Measurements from ENCODE around the gene LRIG3.
"Not testable (repeated sequence)": the region's sequence is repeated elsewhere in the genome, so short reads cannot be mapped to it uniquely, and the experiment has no call there.

Gene LRIG3

DNA sequence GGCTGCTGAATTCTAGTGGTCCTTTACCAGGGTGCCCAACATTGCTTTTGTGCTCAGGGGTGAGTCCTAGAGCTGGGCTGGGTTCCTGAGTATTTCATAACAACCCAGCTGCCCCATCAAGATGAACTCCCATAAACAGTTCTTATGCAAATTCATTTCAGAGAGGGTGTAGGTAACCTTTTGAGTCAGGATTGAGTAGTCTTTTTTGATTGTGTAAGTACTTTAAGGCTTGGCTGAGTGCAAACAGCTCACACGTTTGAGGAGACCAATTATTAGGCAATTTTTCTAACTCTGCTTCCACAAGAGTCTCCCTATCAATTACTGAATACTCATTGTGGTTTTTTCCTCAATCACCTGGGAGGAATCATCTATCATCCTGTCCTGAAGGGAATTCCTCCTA is 63.1 kb downstream of the LRIG3 start:
- not testable (repeated sequence) for DNase-seq

- not testable (repeated sequence) for DNase-seq
Measured at GRCh38 chr12:58855630-58856029, 64.7 kb downstream of the LRIG3 start.

GRCh38 chr12:58850826-58851225 is 69.5 kb downstream of the LRIG3 start:
- no peak for DNase-seq

- DNase-seq, result no peak
Measured at GRCh38 chr12:58847901-58848600, 72.3 kb downstream of the LRIG3 start.

- DNase-seq, result no peak
Measured at GRCh38 chr12:58844161-58844560, 76.1 kb downstream of the LRIG3 start.

GRCh38 chr12:58841058-58841798 is 79.1 kb downstream of the LRIG3 start:
- DNase-seq, result no peak

GRCh38 chr12:58833853-58834252 is 86.5 kb downstream of the LRIG3 start:
- DNase-seq, result no peak

- no peak for DNase-seq
Measured at GRCh38 chr12:58832920-58833319, 87.4 kb downstream of the LRIG3 start.
